Ammon's horn (tissue), 1 donor: ENCODE results near the gene PACSIN1.

Experiments
- DNase-seq: peaks from one replicate; pipeline ENCODE4 v3.0.0-alpha.2; 2016; ENCODE audit warnings: low spot score

PACSIN1 gene

GRCh38 chr6:34465531-34466241, at the start of gene PACSIN1:
TSS of gene PACSIN1 (plus strand) at chr6:34466076. CDS start at chr6:34526306, 60,230 bp downstream.
- peak; percentile 73 for DNase-seq

- no peak for DNase-seq
These were observed 49.0 kb upstream of the PACSIN1 start for GRCh38 chr6:34416877-34417371.

- DNase-seq: no peak
These were observed 47.5 kb upstream of the PACSIN1 start for GRCh38 chr6:34418367-34418766.

GRCh38 chr6:34423254-34423653, 42.6 kb upstream of the PACSIN1 start:
- no peak for DNase-seq

- DNase-seq: no peak
These were observed 41.4 kb upstream of the PACSIN1 start for GRCh38 chr6:34424200-34425131.

GRCh38 chr6:34425132-34425497, 40.8 kb upstream of the PACSIN1 start:
- DNase-seq: no peak

GRCh38 chr6:34425498-34426410, 40.1 kb upstream of the PACSIN1 start, which contains the start of gene RPS10:
TSS of gene RPS10 (minus strand) at chr6:34426069. CDS start at chr6:34425221, 848 bp downstream.
- DNase-seq: peak; percentile 95

- no peak for DNase-seq
These were observed 30.0 kb upstream of the PACSIN1 start for GRCh38 chr6:34435916-34436315.

- DNase-seq: no peak
These were observed 28.9 kb upstream of the PACSIN1 start for GRCh38 chr6:34436803-34437643.

GRCh38 chr6:34437644-34437970, 28.3 kb upstream of the PACSIN1 start:
- DNase-seq: no peak

GRCh38 chr6:34438705-34439104, 27.2 kb upstream of the PACSIN1 start:
- no peak for DNase-seq

- DNase-seq: no peak
These were observed 26.4 kb upstream of the PACSIN1 start for GRCh38 chr6:34439442-34439841.

GRCh38 chr6:34441526-34441925, 24.4 kb upstream of the PACSIN1 start:
- no peak for DNase-seq

GRCh38 chr6:34445313-34445860, 20.5 kb upstream of the PACSIN1 start:
- DNase-seq: no peak

GRCh38 chr6:34447386-34447785, 18.5 kb upstream of the PACSIN1 start:
- DNase-seq: no peak

- no peak for DNase-seq
These were observed 18.0 kb upstream of the PACSIN1 start for GRCh38 chr6:34447910-34448309.

- no peak for DNase-seq
These were observed 14.7 kb upstream of the PACSIN1 start for GRCh38 chr6:34451192-34451591.

- DNase-seq: no peak
These were observed 10.0 kb upstream of the PACSIN1 start for GRCh38 chr6:34455831-34456230.

GRCh38 chr6:34457382-34457741, 8.5 kb upstream of the PACSIN1 start:
- DNase-seq: no peak
